GM18858 (cell line): ENCODE data around the gene TP53I13.
"Not testable (repeated sequence)": the region's sequence is repeated elsewhere in the genome, so short reads cannot be mapped to it uniquely, and the experiment has no call there.

Experiments
- ATAC-seq: cut with Tn5 transposase; IDR thresholded peaks from one replicate; pipeline ENCODE4 v1.9.1; 2021; ENCODE audit not compliant: unreplicated experiment

Gene TP53I13

GRCh38 chr17:29568331-29569244 lies at the start of gene TP53I13:
Gene TP53I13, plus strand, starts transcription at chr17:29568701. Its CDS starts 58 bp downstream, at chr17:29568759.
- ATAC-seq = no peak

- no peak for ATAC-seq
Observed at GRCh38 chr17:29524692-29525091, 43.8 kb upstream of the TP53I13 start.

- no peak for ATAC-seq
Observed at GRCh38 chr17:29526322-29526721, 42.2 kb upstream of the TP53I13 start.

- ATAC-seq = no peak
Observed at GRCh38 chr17:29533976-29534375, 34.5 kb upstream of the TP53I13 start.

GRCh38 chr17:29544066-29544465 lies 24.4 kb upstream of the TP53I13 start:
- ATAC-seq = no peak

- ATAC-seq = no peak
Observed at GRCh38 chr17:29546085-29546484, 22.4 kb upstream of the TP53I13 start.

- ATAC-seq = no peak
Observed at GRCh38 chr17:29546830-29547229, 21.7 kb upstream of the TP53I13 start.

GRCh38 chr17:29549177-29549923 lies 19.2 kb upstream of the TP53I13 start:
- ATAC-seq = no peak

- no peak for ATAC-seq
Observed at GRCh38 chr17:29555840-29556239, 12.7 kb upstream of the TP53I13 start.

- ATAC-seq = no peak
Observed at GRCh38 chr17:29557085-29557738, 11.3 kb upstream of the TP53I13 start.

GRCh38 chr17:29557739-29558116 lies 10.8 kb upstream of the TP53I13 start:
- ATAC-seq = no peak

GRCh38 chr17:29558139-29558538 lies 10.4 kb upstream of the TP53I13 start:
- ATAC-seq = not testable (repeated sequence)

- ATAC-seq = no peak
Observed at GRCh38 chr17:29559640-29560039, 8.9 kb upstream of the TP53I13 start.

- no peak for ATAC-seq
Observed at GRCh38 chr17:29560316-29560715, 8.2 kb upstream of the TP53I13 start.

- no peak for ATAC-seq
Observed at GRCh38 chr17:29561554-29562517, 6.7 kb upstream of the TP53I13 start.

GRCh38 chr17:29562615-29563014 lies 5.9 kb upstream of the TP53I13 start:
- no peak for ATAC-seq

- no peak for ATAC-seq
Observed at GRCh38 chr17:29563816-29564215, 4.7 kb upstream of the TP53I13 start.

- no peak for ATAC-seq
Observed at GRCh38 chr17:29565643-29566472, 2.6 kb upstream of the TP53I13 start.

GRCh38 chr17:29566473-29567303 lies 1.8 kb upstream of the TP53I13 start, which contains the start of gene ABHD15:
Gene ABHD15, minus strand, starts transcription at chr17:29567037. Its CDS starts 71 bp downstream, at chr17:29566966.
- ATAC-seq = no peak
